Left lung (tissue), 10 donors: ENCODE measurements around the gene UBE2J2. TPM values are rescaled to one million over a fixed set of nuclear protein-coding genes. Genes with fewer than 3 reads are reported as not detected.

Source experiments
- ATAC-seq: fragments of 200-7000 bp; cut with Tn5 transposase; one replicate; pipeline ENCODE4 v1.9.1; 2020; ENCODE audit warnings: moderate library complexity
- DNase-seq, 4 donors: peaks; one replicate each; pipeline ENCODE4 v3.0.0-alpha.2; 2013 to 2020
- H3K27ac ChIP-seq, 2 donors: fragments of 200-600 bp; sonication (generic) in 1 of 2; one replicate each; pipeline versions ENCODE4 v1.5.0 to v1.8.0; 2020 to 2021
- H3K27me3 ChIP-seq, 2 donors: fragments of 200-600 bp; sonication (generic) in 1 of 2; one replicate each; pipeline versions ENCODE4 v1.5.0 to v1.8.0; 2020 to 2021
- H3K36me3 ChIP-seq, 2 donors: fragments of 200-600 bp; sonication (generic) in 1 of 2; one replicate each; pipeline versions ENCODE4 v1.5.0 to v1.8.0; 2020 to 2021
- H3K4me1 ChIP-seq, 2 donors: fragments of 200-600 bp; one replicate each; pipeline ENCODE4 v1.8.0; 2021
- H3K4me3 ChIP-seq, 2 donors: fragments of 200-600 bp; sonication (generic) in 1 of 2; one replicate each; pipeline versions ENCODE4 v1.5.0 to v1.8.0; 2020 to 2021; ENCODE audit warnings: mild to moderate bottlenecking in 1 of 2
- H3K9me3 ChIP-seq, 2 donors: fragments of 200-600 bp; sonication (generic) in 1 of 2; one replicate each; pipeline versions ENCODE4 v1.5.0 to v1.8.0; 2020 to 2021
- intact Hi-C, 2 donors: fragments of 100-400 bp; cut with DNase I; formaldehyde crosslinking; loops; one replicate each; pipeline versions ENCODE4 v1.11.2 to v1.14.2; 2022
- polyA plus RNA-seq, 6 donors: library from polyadenylated mRNA; unstranded; fragments of 120-200 nt; gene quantifications; one replicate each; pipeline ENCODE4 v1.2.1, GENCODE V29; 2013; ENCODE audit not compliant: insufficient read length in 6 of 6
- total RNA-seq, 2 donors: library from RNA; stranded (reverse); fragmentation: NEBNext Ultra II Directional; extraction: Animal tissue kit (Norgen Biotek cat#: 25700); gene quantifications; one replicate each; pipeline ENCODE4 v1.2.1, GENCODE V29; 2021
- TF ChIP-seq, protein P1 (sequence below), 2 donors: fragments of 200-600 bp; sonication (generic) in 1 of 2; IDR thresholded peaks; one replicate each; pipeline versions ENCODE4 v1.5.0 to v1.8.0; 2021; ENCODE audit warnings: antibody characterized with exemption in 2 of 2
- donor health status: DM: no; HTN: yes; CAD: no.
- donor health status: DM: no; HTN: no; CAD: no.

UBE2J2 gene
- total and polyA plus RNA-seq, 8 donors, result 42.8 to 68.6 (median 52.1) TPM

DNA sequence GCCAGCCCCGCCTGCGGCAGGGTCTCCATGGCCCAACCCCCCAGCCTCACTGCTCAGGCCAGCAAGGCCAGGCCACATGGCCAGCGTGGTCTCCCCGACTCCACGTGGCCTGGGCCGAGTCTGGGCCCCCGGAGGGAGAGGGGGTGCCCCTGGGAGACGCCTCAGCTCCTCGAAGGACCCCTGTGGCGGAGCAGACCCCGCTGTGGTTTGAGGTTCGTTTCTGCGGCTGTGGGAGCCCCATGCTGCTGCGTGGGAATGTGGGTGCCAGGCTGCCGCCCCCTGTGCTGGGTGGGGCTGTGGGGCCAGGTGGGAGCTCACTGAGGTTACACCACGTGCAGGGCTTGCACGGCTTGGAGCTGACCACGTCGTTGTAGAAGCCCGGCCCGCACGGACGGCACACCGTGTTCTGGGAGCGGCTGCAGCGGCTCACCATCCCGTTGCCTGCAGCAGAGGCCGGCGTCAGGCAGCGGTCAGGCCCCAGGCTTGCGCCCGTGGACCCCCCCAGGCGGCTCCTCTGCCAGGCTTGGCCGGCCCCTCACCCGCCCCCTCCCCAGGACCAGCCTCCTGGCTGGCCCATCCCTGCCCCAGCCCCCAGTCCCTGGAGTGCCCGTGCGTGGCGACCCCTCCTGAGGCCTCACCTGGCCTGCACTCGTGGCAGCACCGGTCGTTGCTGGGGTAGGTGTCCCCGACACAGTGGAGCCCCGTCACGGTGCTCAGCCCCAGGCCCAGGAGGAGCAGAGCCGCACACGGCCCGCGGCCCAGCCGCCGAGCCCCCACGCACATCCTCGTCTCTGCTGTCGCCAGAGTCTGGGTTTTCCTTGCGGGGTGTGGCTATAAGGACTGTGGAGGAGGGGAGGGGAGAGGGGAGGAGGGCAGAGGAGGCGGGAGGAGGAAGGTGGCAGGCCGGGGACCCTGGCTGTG is 60.0 kb downstream of the UBE2J2 start, which contains the start of gene TNFRSF4:
TNFRSF4 (minus strand) TSS at position 809 of the 921 bp plus-strand sequence; CDS start at position 783, 26 bp downstream.
- peak; percentile 7 for ATAC-seq

DNA sequence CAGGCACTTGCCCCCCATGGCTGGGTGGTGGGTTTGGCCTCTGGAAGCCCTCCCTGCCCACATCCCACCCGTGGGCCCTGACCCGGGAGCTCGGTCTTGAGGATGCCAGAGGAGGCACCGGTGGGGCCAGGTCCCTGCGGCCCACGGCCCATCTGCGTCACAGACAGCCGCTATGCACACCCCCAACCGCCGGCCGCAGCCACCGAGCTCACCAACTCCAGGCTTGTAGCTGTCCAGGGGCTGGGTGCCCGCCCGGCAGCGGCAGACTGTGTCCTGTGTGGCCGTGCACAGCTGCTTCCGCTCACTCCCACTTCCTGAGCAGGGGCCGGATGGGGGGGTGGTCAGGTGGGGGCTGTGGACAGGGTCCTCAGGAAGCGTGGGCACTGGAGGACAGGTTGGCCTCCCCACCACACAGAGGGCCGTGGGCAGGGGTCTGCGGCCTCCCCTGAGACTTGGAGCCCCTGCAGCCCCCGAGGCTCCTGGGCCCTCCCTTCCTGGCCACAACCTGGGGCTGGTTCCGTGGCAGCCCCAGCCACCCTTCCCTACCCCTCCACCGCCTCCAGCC is 60.8 kb downstream of the UBE2J2 start:
- H3K4me3 ChIP-seq, result peak overlapping the region; percentile 7 to 32
- ATAC-seq (peak; percentile 40), DNase-seq (peak in 2 of 4 donors; percentile 33 to 84)
- peaks cover 0 to 44% of the 10 kb centered on the region in 2 donors for H3K27me3 ChIP-seq
- H3K27ac ChIP-seq, result peak overlapping the region in 1 of 2 donors; percentile 63
- peaks cover 4 to 54% of the 10 kb centered on the region in 2 donors for H3K4me1 ChIP-seq
- intact Hi-C loops, result no loop called here
- H3K9me3 ChIP-seq, result no peaks in the 10 kb centered on the region
- TF ChIP-seq, protein P1, sequence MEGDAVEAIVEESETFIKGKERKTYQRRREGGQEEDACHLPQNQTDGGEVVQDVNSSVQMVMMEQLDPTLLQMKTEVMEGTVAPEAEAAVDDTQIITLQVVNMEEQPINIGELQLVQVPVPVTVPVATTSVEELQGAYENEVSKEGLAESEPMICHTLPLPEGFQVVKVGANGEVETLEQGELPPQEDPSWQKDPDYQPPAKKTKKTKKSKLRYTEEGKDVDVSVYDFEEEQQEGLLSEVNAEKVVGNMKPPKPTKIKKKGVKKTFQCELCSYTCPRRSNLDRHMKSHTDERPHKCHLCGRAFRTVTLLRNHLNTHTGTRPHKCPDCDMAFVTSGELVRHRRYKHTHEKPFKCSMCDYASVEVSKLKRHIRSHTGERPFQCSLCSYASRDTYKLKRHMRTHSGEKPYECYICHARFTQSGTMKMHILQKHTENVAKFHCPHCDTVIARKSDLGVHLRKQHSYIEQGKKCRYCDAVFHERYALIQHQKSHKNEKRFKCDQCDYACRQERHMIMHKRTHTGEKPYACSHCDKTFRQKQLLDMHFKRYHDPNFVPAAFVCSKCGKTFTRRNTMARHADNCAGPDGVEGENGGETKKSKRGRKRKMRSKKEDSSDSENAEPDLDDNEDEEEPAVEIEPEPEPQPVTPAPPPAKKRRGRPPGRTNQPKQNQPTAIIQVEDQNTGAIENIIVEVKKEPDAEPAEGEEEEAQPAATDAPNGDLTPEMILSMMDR (IDR thresholded peaks at IDR 0.05), result no peak
- H3K36me3 ChIP-seq, result peaks cover 0 to 27% of the 10 kb centered on the region in 2 donors

More for the DNA sequence above, 60.0 kb downstream of the UBE2J2 start, which contains the start of gene TNFRSF4:
- peak within 1 kb of the TSS in 1 of 2 donors; percentile 32 for H3K4me3 ChIP-seq
- no peaks in the 10 kb centered on the region for H3K9me3 ChIP-seq
- intact Hi-C loops, result no loop called here
- peaks cover 0 to 37% of the 10 kb centered on the region in 2 donors for H3K27me3 ChIP-seq
- DNase-seq, result peak in 1 of 4 donors; percentile 81
- peak within 1 kb of the TSS in 1 of 2 donors; percentile 63 for H3K27ac ChIP-seq
- peaks cover 0 to 47% of the 10 kb centered on the region in 2 donors for H3K4me1 ChIP-seq
- H3K36me3 ChIP-seq, result peaks cover 0 to 35% of the 10 kb centered on the region in 2 donors
- TF ChIP-seq, protein P1 (IDR thresholded peaks at IDR 0.05), result no peak

DNA sequence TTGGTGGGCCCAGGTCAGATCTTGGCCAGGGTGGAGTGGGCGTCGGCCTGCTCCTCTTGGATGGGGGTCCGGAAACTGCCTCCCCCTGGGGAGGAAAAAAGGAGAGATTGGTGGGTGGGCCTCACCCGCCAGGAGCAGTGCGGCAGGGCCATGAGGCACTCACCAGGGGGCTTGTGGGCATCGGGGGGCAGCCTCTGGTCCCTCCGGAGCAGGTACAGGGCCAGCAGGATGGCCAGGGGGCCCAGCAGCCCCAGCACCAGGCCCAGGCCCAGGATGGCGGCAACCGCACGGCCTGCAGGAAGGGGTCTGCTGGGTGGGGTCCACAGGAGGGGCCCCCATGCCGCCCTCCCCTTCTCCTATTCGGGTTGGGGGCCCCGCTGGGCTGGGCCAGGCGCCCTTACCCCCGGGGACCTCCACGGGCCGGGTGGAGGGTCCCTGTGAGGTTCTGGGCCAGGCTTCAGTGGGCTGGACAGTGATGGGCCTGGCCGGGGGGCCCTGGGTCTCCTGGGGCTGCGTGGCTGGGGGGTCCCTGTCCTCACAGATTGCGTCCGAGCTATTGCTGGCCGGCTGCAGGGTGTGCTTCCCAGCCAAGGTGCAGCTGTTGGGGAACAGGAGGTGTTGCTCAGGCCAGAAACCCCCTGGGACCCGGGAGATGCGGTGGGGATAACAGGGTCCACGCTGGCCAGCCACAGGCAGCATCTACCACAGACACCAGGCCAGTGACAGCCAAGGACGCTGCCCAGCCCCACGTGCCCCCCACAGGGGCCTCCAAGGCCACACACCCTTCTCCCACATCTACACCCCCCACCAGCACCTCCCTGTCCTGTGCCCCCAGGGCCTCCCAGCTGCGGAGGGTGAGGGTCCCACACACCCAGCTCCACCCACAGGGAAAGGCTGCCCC is 61.9 kb downstream of the UBE2J2 start:
- TF ChIP-seq, protein P1 (IDR thresholded peaks at IDR 0.05), result no peak
- Histone ChIP-seq H3K36me3 (peaks cover 0 to 17% of the 10 kb centered on the region in 2 donors), H3K4me1 (peaks cover 4 to 65% of the 10 kb centered on the region in 2 donors), H3K9me3 (no peaks in the 10 kb centered on the region), H3K27me3 (peaks cover 5 to 55% of the 10 kb centered on the region in 2 donors), H3K27ac (no peak overlapping the region), H3K4me3 (no peak overlapping the region)
- ATAC-seq, result no peak
- peak in 1 of 4 donors; percentile 68 for DNase-seq
- intact Hi-C loops, result no loop called here

DNA sequence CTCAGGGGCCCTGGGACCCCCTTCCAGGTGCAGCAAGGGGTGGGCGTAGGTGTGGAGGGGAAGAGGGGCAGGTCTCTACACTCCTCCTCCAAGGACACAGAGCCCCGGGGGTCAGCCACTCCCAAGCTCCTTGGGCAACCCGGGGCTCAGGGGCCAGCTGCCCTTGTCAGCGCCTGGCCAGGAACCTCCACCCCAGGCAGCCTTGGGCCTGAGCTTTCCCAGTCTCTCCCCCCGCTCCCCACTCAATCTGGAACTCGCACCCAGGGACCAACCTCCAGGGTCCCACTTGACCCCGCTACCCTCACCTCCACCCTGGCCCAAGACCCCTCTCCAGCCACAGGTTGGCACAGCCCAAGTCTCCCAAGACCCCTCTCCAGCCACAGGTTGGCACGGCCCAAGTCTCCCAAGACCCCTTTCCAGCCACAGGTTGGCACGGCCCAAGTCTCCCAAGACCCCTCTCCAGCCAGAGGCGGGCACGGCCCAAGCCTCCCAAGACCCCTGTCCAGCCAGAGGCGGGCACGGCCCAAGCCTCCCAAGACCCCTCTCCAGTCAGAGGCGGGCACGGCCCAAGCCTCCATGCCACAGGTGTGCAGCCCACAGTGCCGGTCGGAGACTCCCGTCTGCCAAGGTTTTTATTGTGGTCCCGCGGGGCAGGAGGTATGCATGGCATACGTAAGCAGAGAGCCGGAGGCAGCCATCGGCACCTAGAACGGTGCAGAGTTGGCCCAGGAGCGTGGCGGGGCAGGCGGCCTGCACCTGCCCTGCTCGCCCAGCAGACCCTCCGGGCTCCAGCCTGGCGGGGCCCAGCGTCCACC is 62.7 kb downstream of the UBE2J2 start:
- Histone ChIP-seq H3K27me3 (peaks cover 14 to 64% of the 10 kb centered on the region in 2 donors), H3K36me3 (peaks cover 0 to 8% of the 10 kb centered on the region in 2 donors), H3K27ac (no peak overlapping the region), H3K4me3 (no peak overlapping the region), H3K9me3 (no peaks in the 10 kb centered on the region), H3K4me1 (peaks cover 7 to 72% of the 10 kb centered on the region in 2 donors)
- DNase-seq (peak in 1 of 4 donors; percentile 73), ATAC-seq (no peak)
- TF ChIP-seq, protein P1 (IDR thresholded peaks at IDR 0.05), result no peak
- intact Hi-C loops, result no loop called here
